ENCODE measurements around the gene ST6GALNAC3.

- TF ChIP-seq, protein P1, sequence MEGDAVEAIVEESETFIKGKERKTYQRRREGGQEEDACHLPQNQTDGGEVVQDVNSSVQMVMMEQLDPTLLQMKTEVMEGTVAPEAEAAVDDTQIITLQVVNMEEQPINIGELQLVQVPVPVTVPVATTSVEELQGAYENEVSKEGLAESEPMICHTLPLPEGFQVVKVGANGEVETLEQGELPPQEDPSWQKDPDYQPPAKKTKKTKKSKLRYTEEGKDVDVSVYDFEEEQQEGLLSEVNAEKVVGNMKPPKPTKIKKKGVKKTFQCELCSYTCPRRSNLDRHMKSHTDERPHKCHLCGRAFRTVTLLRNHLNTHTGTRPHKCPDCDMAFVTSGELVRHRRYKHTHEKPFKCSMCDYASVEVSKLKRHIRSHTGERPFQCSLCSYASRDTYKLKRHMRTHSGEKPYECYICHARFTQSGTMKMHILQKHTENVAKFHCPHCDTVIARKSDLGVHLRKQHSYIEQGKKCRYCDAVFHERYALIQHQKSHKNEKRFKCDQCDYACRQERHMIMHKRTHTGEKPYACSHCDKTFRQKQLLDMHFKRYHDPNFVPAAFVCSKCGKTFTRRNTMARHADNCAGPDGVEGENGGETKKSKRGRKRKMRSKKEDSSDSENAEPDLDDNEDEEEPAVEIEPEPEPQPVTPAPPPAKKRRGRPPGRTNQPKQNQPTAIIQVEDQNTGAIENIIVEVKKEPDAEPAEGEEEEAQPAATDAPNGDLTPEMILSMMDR (optimal IDR thresholded peaks at IDR 0.05 in 1 of 3, IDR thresholded peaks at IDR 0.05 in 1 of 3, conservative IDR thresholded peaks at IDR 0.05 in 1 of 3; ENCODE audit: extremely low read depth in 1 of 3, insufficient read depth in 2 of 3, low read length in 3 of 3): no peak
- no peak for TF ChIP-seq EZH2 (IDR thresholded peaks at IDR 0.05; ENCODE audit: low read length)
Observed at GRCh38 chr1:76090283-76091203, 16.0 kb downstream of the ST6GALNAC3 start.

All from keratinocyte (primary cell).